ENCODE results near the gene IMP4.

- TF ChIP-seq CTCF (IDR thresholded peaks at IDR 0.05), result no peak
- no peak for TF ChIP-seq POLR2A (IDR thresholded peaks at IDR 0.05)
Observed at GRCh38 chr2:130327703-130328527, 14.8 kb upstream of the IMP4 start.
